Keratinocyte (primary cell): ENCODE data around the gene PPP1CC. TPM values are rescaled to one million over a fixed set of nuclear protein-coding genes. Genes with fewer than 3 reads are reported as not detected.

ENCODE experiments used
- DNase-seq: peaks from one replicate; pipeline ENCODE4 v3.0.0-alpha.2; 2011; ENCODE audit warnings: low read depth, missing footprints, low spot score
- FAIRE-seq: peaks from 2 replicates; lab custom pipeline; 2011; peaks lifted over from hg19 to GRCh38; lab: Jason Lieb, UNC
- H2AFZ ChIP-seq: 2 replicates; pipeline ENCODE4 v1.6.0; 2012; ENCODE audit warnings: low read length, control low read depth, inconsistent platforms; ENCODE audit not compliant: control insufficient read depth
- H3K27ac ChIP-seq: 2 replicates; pipeline ENCODE4 v1.5.1; 2011; ENCODE audit warnings: low read length; ENCODE audit not compliant: control insufficient read depth, insufficient read depth
- H3K27me3 ChIP-seq: 3 replicates; pipeline ENCODE4 v1.6.0; 2011; ENCODE audit warnings: low read length; ENCODE audit not compliant: control insufficient read depth, insufficient read depth; ENCODE audit errors: extremely low read depth
- H3K36me3 ChIP-seq, 2 experiments: 2 replicates in 1 of 2; 3 replicates in 1 of 2; pipeline ENCODE4 v1.5.1; 2011; ENCODE audit warnings: low read length in 2 of 2, mild to moderate bottlenecking in 1 of 2; ENCODE audit not compliant: control insufficient read depth in 2 of 2, insufficient read depth in 2 of 2; ENCODE audit errors: extremely low read depth in 1 of 2
- H3K4me1 ChIP-seq: 3 replicates; pipeline ENCODE4 v1.5.1; 2011; ENCODE audit warnings: low read length; ENCODE audit not compliant: control insufficient read depth, insufficient read depth; ENCODE audit errors: extremely low read depth
- H3K4me2 ChIP-seq: 3 replicates; pipeline ENCODE4 v1.6.0; 2011; ENCODE audit warnings: low read depth, low read length; ENCODE audit not compliant: control insufficient read depth, insufficient read depth; ENCODE audit errors: extremely low read depth
- H3K4me3 ChIP-seq, 3 experiments: fragments of 200-600 bp in 1 of 3; sonication (generic) in 1 of 3; 2 replicates in 2 of 3; 3 replicates in 1 of 3; pipeline ENCODE4 v1.5.1; 2011 to 2016; ENCODE audit warnings: low read length in 3 of 3, mild to moderate bottlenecking in 3 of 3, control low read depth in 2 of 3, inconsistent platforms in 1 of 3, low read depth in 1 of 3, mixed read lengths in 1 of 3, mixed run types in 1 of 3, moderate library complexity in 1 of 3; ENCODE audit not compliant: control insufficient read depth in 2 of 3, insufficient read depth in 2 of 3; ENCODE audit errors: extremely low read depth in 1 of 3
- H3K79me2 ChIP-seq: 2 replicates; pipeline ENCODE4 v1.6.0; 2012; ENCODE audit warnings: low read length; ENCODE audit not compliant: control insufficient read depth, insufficient read depth
- H3K9ac ChIP-seq: 3 replicates; pipeline ENCODE4 v1.6.0; 2011; ENCODE audit warnings: low read length; ENCODE audit not compliant: control insufficient read depth, insufficient read depth; ENCODE audit errors: extremely low read depth
- H3K9me1 ChIP-seq: 3 replicates; pipeline ENCODE4 v1.6.0; 2011; ENCODE audit warnings: low read length; ENCODE audit not compliant: control insufficient read depth, insufficient read depth; ENCODE audit errors: extremely low read depth
- H3K9me3 ChIP-seq: 2 replicates; pipeline ENCODE4 v1.5.1; 2012; ENCODE audit warnings: low read depth, low read length; ENCODE audit not compliant: control insufficient read depth
- H4K20me1 ChIP-seq: 3 replicates; pipeline ENCODE4 v1.6.0; 2011; ENCODE audit warnings: low read length; ENCODE audit not compliant: control insufficient read depth, insufficient read depth; ENCODE audit errors: extremely low read depth
- CTCF ChIP-seq, 3 experiments: IDR thresholded peaks in 1 of 3; conservative IDR thresholded peaks in 1 of 3; optimal IDR thresholded peaks in 1 of 3; 2 replicates in 2 of 3; 3 replicates in 1 of 3; pipeline versions ENCODE3 to v1.5.1; 2011; ENCODE audit warnings: low read length in 3 of 3, mild to moderate bottlenecking in 3 of 3, moderate library complexity in 2 of 3, control low read depth in 1 of 3, inconsistent platforms in 1 of 3; ENCODE audit not compliant: insufficient read depth in 2 of 3; ENCODE audit errors: extremely low read depth in 1 of 3
- EZH2 ChIP-seq: IDR thresholded peaks from one replicate; pipeline ENCODE4 v1.6.1; 2012; ENCODE audit warnings: inconsistent platforms, mild to moderate bottlenecking, low read length, moderate library complexity
- dilution Hi-C: fragments of 300-500 bp; cut with MboI; formaldehyde crosslinking; loops from one replicate; pipeline ENCODE4 v1.7.0; 2020; ENCODE audit warnings: low sequenced_read_pairs; ENCODE audit not compliant: extremely low pct_ligation_motif_present
- polyA plus RNA-seq, 5 experiments: library from polyadenylated mRNA; depleted of rRNA in 3 of 5; stranded (reverse) in 3 of 5; stranded (forward) in 1 of 5; unstranded in 1 of 5; fragments of >200 nt; gene quantifications; 1 replicate in 1 of 5; 2 replicates in 3 of 5; 3 replicates in 1 of 5; pipeline versions ENCODE4 v1.2.1 to v1.2.3, GENCODE V29; 2011 to 2012; ENCODE audit warnings: missing spikeins in 2 of 5, low read depth in 1 of 5, low replicate concordance in 1 of 5

The PPP1CC gene
- polyA plus RNA-seq, 1 donor (not counting 4 experiments of a cell fraction or from before 2014, with no cell fraction given): 158 TPM

GRCh38 chr12:110765111-110765510 lies 22.4 kb upstream of the PPP1CC start:
- H3K9ac ChIP-seq: no peak overlapping the region
- no peaks in the 10 kb centered on the region for H3K9me3 ChIP-seq
- TF ChIP-seq CTCF (optimal IDR thresholded peaks at IDR 0.05 in 1 of 3, IDR thresholded peaks at IDR 0.05 in 1 of 3, conservative IDR thresholded peaks at IDR 0.05 in 1 of 3; ENCODE audit: extremely low read depth in 1 of 3, insufficient read depth in 2 of 3, low read length in 3 of 3) (no peak), EZH2 (no peak)
- H3K4me3 ChIP-seq: no peak overlapping the region
- H3K4me2 ChIP-seq: no peak overlapping the region
- DNase-seq: no peak
- H3K9me1 ChIP-seq: no peaks in the 10 kb centered on the region
- H3K27ac ChIP-seq: no peak overlapping the region
- H3K4me1 ChIP-seq: no peaks in the 10 kb centered on the region
- no peaks in the 10 kb centered on the region for H3K79me2 ChIP-seq
- no peaks in the 10 kb centered on the region for H4K20me1 ChIP-seq
- dilution Hi-C loops: no loop called here
- H3K36me3 ChIP-seq: no peaks in the 10 kb centered on the region
- no peak overlapping the region for H2AFZ ChIP-seq
- no peaks in the 10 kb centered on the region for H3K27me3 ChIP-seq
- FAIRE-seq: no peak

GRCh38 chr12:110763583-110763982 lies 20.9 kb upstream of the PPP1CC start:
- no peak overlapping the region for H3K9ac ChIP-seq
- H3K9me3 ChIP-seq: no peaks in the 10 kb centered on the region
- no peak overlapping the region for H2AFZ ChIP-seq
- H3K27me3 ChIP-seq: no peaks in the 10 kb centered on the region
- no peaks in the 10 kb centered on the region for H3K9me1 ChIP-seq
- no peak for FAIRE-seq
- H3K79me2 ChIP-seq: no peaks in the 10 kb centered on the region
- DNase-seq: no peak
- H3K4me3 ChIP-seq: no peak overlapping the region
- TF ChIP-seq CTCF (optimal IDR thresholded peaks at IDR 0.05 in 1 of 3, IDR thresholded peaks at IDR 0.05 in 1 of 3, conservative IDR thresholded peaks at IDR 0.05 in 1 of 3; ENCODE audit: extremely low read depth in 1 of 3, insufficient read depth in 2 of 3, low read length in 3 of 3) (no peak), EZH2 (no peak)
- H4K20me1 ChIP-seq: no peaks in the 10 kb centered on the region
- dilution Hi-C loops: no loop called here
- H3K27ac ChIP-seq: no peak overlapping the region
- H3K4me2 ChIP-seq: no peak overlapping the region
- no peaks in the 10 kb centered on the region for H3K36me3 ChIP-seq
- no peaks in the 10 kb centered on the region for H3K4me1 ChIP-seq
